ENCODE measurements around the gene PRMT9.

The PRMT9 gene

GRCh38 chr4:147648656-147649055, 35.3 kb downstream of the PRMT9 start:
- no peak overlapping the region for H3K4me3 ChIP-seq (ENCODE audit: low read depth, low read length)
- TF ChIP-seq CTCF (IDR thresholded peaks at IDR 0.05; ENCODE audit: borderline replicate concordance, insufficient read depth, low read depth, low read length): no peak

- no peak for TF ChIP-seq CTCF (IDR thresholded peaks at IDR 0.05; ENCODE audit: borderline replicate concordance, insufficient read depth, low read depth, low read length)
- H3K4me3 ChIP-seq (ENCODE audit: low read depth, low read length): no peak overlapping the region
These were observed 38.9 kb downstream of the PRMT9 start for GRCh38 chr4:147645099-147645498.

GRCh38 chr4:147644471-147644870, 39.5 kb downstream of the PRMT9 start:
- no peak overlapping the region for H3K4me3 ChIP-seq (ENCODE audit: low read depth, low read length)
- no peak for TF ChIP-seq CTCF (IDR thresholded peaks at IDR 0.05; ENCODE audit: borderline replicate concordance, insufficient read depth, low read depth, low read length)

- TF ChIP-seq CTCF (IDR thresholded peaks at IDR 0.05; ENCODE audit: borderline replicate concordance, insufficient read depth, low read depth, low read length): no peak
- H3K4me3 ChIP-seq (ENCODE audit: low read depth, low read length): no peak overlapping the region
These were observed 40.3 kb downstream of the PRMT9 start for GRCh38 chr4:147643616-147644015.

- no peak for TF ChIP-seq CTCF (IDR thresholded peaks at IDR 0.05; ENCODE audit: borderline replicate concordance, insufficient read depth, low read depth, low read length)
- H3K4me3 ChIP-seq (ENCODE audit: low read depth, low read length): no peak overlapping the region
These were observed 43.6 kb downstream of the PRMT9 start for GRCh38 chr4:147640331-147640730.

- H3K4me3 ChIP-seq (ENCODE audit: low read depth, low read length): no peak overlapping the region
- no peak for TF ChIP-seq CTCF (IDR thresholded peaks at IDR 0.05; ENCODE audit: borderline replicate concordance, insufficient read depth, low read depth, low read length)
These were observed 44.6 kb downstream of the PRMT9 start for GRCh38 chr4:147639388-147639787.

GRCh38 chr4:147638942-147639341, 45.0 kb downstream of the PRMT9 start:
- no peak overlapping the region for H3K4me3 ChIP-seq (ENCODE audit: low read depth, low read length)
- TF ChIP-seq CTCF (IDR thresholded peaks at IDR 0.05; ENCODE audit: borderline replicate concordance, insufficient read depth, low read depth, low read length): no peak
